CD14-positive monocyte (primary cell): ENCODE results near the gene MAP2K7. TPM values are rescaled to one million over a fixed set of nuclear protein-coding genes. Genes with fewer than 3 reads are reported as not detected.
"Not testable (repeated sequence)": the region's sequence is repeated elsewhere in the genome, so short reads cannot be mapped to it uniquely, and the experiment has no call there.

Experiments used
- DNase-seq, 3 donors: peaks; one replicate each; pipeline ENCODE4 v3.0.0-alpha.2; 2011 to 2022
- H2AFZ ChIP-seq: 2 replicates; pipeline ENCODE4 v1.6.0; 2012; ENCODE audit warnings: mild to moderate bottlenecking, low read depth, low read length, inconsistent platforms; ENCODE audit not compliant: insufficient read depth, poor library complexity, severe bottlenecking
- H3K27ac ChIP-seq, 2 donors: 1 replicate in 1 of 2; 2 replicates in 1 of 2; pipeline ENCODE4 v1.5.1; 2012 to 2013; ENCODE audit warnings: low read length in 2 of 2, control low read depth in 1 of 2, inconsistent platforms in 1 of 2, low read depth in 1 of 2, mild to moderate bottlenecking in 1 of 2
- H3K27me3 ChIP-seq, 2 donors: one replicate each; pipeline versions ENCODE4 v1.6.0 to v1.6.1; 2011 to 2013; ENCODE audit warnings: low read length in 2 of 2; ENCODE audit not compliant: control insufficient read depth in 2 of 2, insufficient read depth in 2 of 2
- H3K36me3 ChIP-seq, 2 donors: replicated peaks in 1 of 2; 1 replicate in 1 of 2; 2 replicates in 1 of 2; pipeline versions ENCODE4 v1.5.1 to v1.6.1; 2012 to 2013; ENCODE audit warnings: low read length in 2 of 2, control low read depth in 1 of 2, inconsistent platforms in 1 of 2, mild to moderate bottlenecking in 1 of 2; ENCODE audit not compliant: insufficient read depth in 2 of 2, control insufficient read depth in 1 of 2
- H3K4me1 ChIP-seq, 2 donors: 1 replicate in 1 of 2; 2 replicates in 1 of 2; pipeline versions ENCODE4 v1.5.1 to v1.6.1; 2012 to 2013; ENCODE audit warnings: low read length in 2 of 2, control low read depth in 1 of 2, inconsistent platforms in 1 of 2, mild to moderate bottlenecking in 1 of 2, moderate library complexity in 1 of 2; ENCODE audit not compliant: insufficient read depth in 2 of 2, control insufficient read depth in 1 of 2
- H3K4me2 ChIP-seq: replicated peaks from 2 replicates; pipeline ENCODE3; 2012; ENCODE audit warnings: low read length, moderate library complexity, mild to moderate bottlenecking; ENCODE audit not compliant: poor library complexity, severe bottlenecking; ENCODE audit errors: extremely low read depth
- H3K4me3 ChIP-seq, 3 experiments: fragments of 200-600 bp in 1 of 3; sonication (generic) in 1 of 3; replicated peaks in 1 of 3; 1 replicate in 2 of 3; 2 replicates in 1 of 3; pipeline ENCODE4 v1.5.1; 2011 to 2013; ENCODE audit warnings: low read length in 3 of 3, mild to moderate bottlenecking in 3 of 3, control low read depth in 2 of 3, low read depth in 2 of 3, inconsistent platforms in 1 of 3, moderate library complexity in 1 of 3
- H3K79me2 ChIP-seq: 2 replicates; pipeline ENCODE4 v1.6.0; 2012; ENCODE audit warnings: mild to moderate bottlenecking, control low read depth, inconsistent platforms, low read length, moderate library complexity; ENCODE audit not compliant: insufficient read depth
- H3K9ac ChIP-seq: 2 replicates; pipeline ENCODE4 v1.6.0; 2017; ENCODE audit warnings: low read length, mild to moderate bottlenecking; ENCODE audit not compliant: insufficient read depth, poor library complexity, severe bottlenecking
- H3K9me3 ChIP-seq, 2 donors: replicated peaks in 1 of 2; 1 replicate in 1 of 2; 2 replicates in 1 of 2; pipeline versions ENCODE4 v1.5.1 to v1.6.1; 2012 to 2013; ENCODE audit warnings: low read length in 2 of 2, control low read depth in 1 of 2; ENCODE audit not compliant: control insufficient read depth in 1 of 2, insufficient read depth in 1 of 2
- H4K20me1 ChIP-seq: 2 replicates; pipeline ENCODE4 v1.6.0; 2012; ENCODE audit warnings: mild to moderate bottlenecking, low read length, control low read depth, moderate library complexity; ENCODE audit not compliant: insufficient read depth
- H3K27ac Mint-ChIP-seq, 7 donors: one replicate each; pipeline ENCODE4 v1.8.0; 2020; ENCODE audit warnings: mild to moderate bottlenecking in 7 of 7, mixed read lengths in 7 of 7, moderate library complexity in 6 of 7, inconsistent platforms in 2 of 7
- H3K27me3 Mint-ChIP-seq, 3 donors: one replicate each; pipeline ENCODE4 v1.8.0; 2021 to 2022; ENCODE audit warnings: low read depth in 3 of 3, mild to moderate bottlenecking in 3 of 3, mixed read lengths in 3 of 3, moderate library complexity in 3 of 3, inconsistent platforms in 1 of 3
- H3K36me3 Mint-ChIP-seq, 2 donors: one replicate each; pipeline ENCODE4 v1.8.0; 2020; ENCODE audit warnings: mixed read lengths in 2 of 2, inconsistent platforms in 1 of 2, mild to moderate bottlenecking in 1 of 2
- H3K4me1 Mint-ChIP-seq: one replicate; pipeline ENCODE4 v1.8.0; 2020; ENCODE audit warnings: mild to moderate bottlenecking, mixed read lengths
- H3K4me3 Mint-ChIP-seq, 2 donors: one replicate each; pipeline ENCODE4 v1.8.0; 2020; ENCODE audit warnings: mild to moderate bottlenecking in 2 of 2, mixed read lengths in 2 of 2, moderate library complexity in 1 of 2
- H3K9me3 Mint-ChIP-seq, 7 donors: one replicate each; pipeline ENCODE4 v1.8.0; 2020 to 2022; ENCODE audit warnings: mixed read lengths in 7 of 7, mild to moderate bottlenecking in 6 of 7, moderate library complexity in 6 of 7, inconsistent platforms in 2 of 7
- CTCF ChIP-seq: fragments of 200-600 bp; IDR thresholded peaks from one replicate; pipeline ENCODE4 v1.8.0; 2022; ENCODE audit warnings: antibody characterized with exemption, mild to moderate bottlenecking
- WGBS: methylation state at CpG from one replicate; pipeline ENCODE4 v1.1.5; 2013; ENCODE audit warnings: missing lambda C conversion rate; ENCODE audit not compliant: insufficient coverage; 5-methylcytosine and 5-hydroxymethylcytosine counted together
- intact Hi-C, 2 donors: fragments of 100-400 bp; cut with micrococcal nuclease; formaldehyde crosslinking; loops; one replicate each; pipeline versions ENCODE4 v1.15.0 to v1.15.1; 2023
- polyA plus RNA-seq, 3 donors: library from polyadenylated mRNA; depleted of rRNA in 1 of 3; unstranded in 2 of 3; stranded (reverse) in 1 of 3; fragments of 300-500 nt in 2 of 3; fragments of >200 nt in 1 of 3; fragmentation: Illumina TruSeq in 2 of 3; gene quantifications; 1 replicate in 2 of 3; 2 replicates in 1 of 3; pipeline ENCODE4 v1.2.3, GENCODE V29; 2012 to 2021

The MAP2K7 gene
- polyA plus RNA-seq, 3 donors: 0.92 to 39.5 (median 1.5) TPM

- H3K36me3 Mint-ChIP-seq: peaks cover 37 to 64% of the 10 kb centered on the region in 2 donors
- peaks cover 0 to 1% (median 1%) of the 10 kb centered on the region in 3 donors for H3K27me3 Mint-ChIP-seq
- H3K27ac Mint-ChIP-seq: no peak overlapping the region
- Histone ChIP-seq H4K20me1 (no peaks in the 10 kb centered on the region), H2AFZ (no peak overlapping the region), H3K79me2 (no peaks in the 10 kb centered on the region), H3K4me2 (no peak overlapping the region), H3K9me3 (no peaks in the 10 kb centered on the region), H3K27me3 (no peaks in the 10 kb centered on the region), H3K9ac (no peak overlapping the region), H3K4me3 (no peak overlapping the region), H3K4me1 (no peaks in the 10 kb centered on the region), H3K27ac (no peak overlapping the region), H3K36me3 (peaks cover 39 to 58% of the 10 kb centered on the region in 2 donors)
- no peak for DNase-seq
- H3K4me1 Mint-ChIP-seq: peaks cover 3% of the 10 kb centered on the region
- 8% methylated on average over 3 of the region's 6 CpGs for WGBS
- TF ChIP-seq CTCF: no peak
- intact Hi-C loops: no loop called here
- H3K9me3 Mint-ChIP-seq: peaks cover 0 to 1% (median 0%) of the 10 kb centered on the region in 7 donors
- H3K4me3 Mint-ChIP-seq: no peak overlapping the region
Observed at GRCh38 chr19:7959211-7959610, 55.5 kb downstream of the MAP2K7 start.

- H3K27me3 Mint-ChIP-seq, H3K27ac ChIP-seq, H3K4me1 Mint-ChIP-seq, H3K9ac ChIP-seq, H3K9me3 Mint-ChIP-seq, H3K4me3 ChIP-seq, DNase-seq, H3K9me3 ChIP-seq, H2AFZ ChIP-seq, H3K27ac Mint-ChIP-seq, H3K27me3 ChIP-seq, H3K4me2 ChIP-seq, H3K4me3 Mint-ChIP-seq, H3K79me2 ChIP-seq, H3K4me1 ChIP-seq, H4K20me1 ChIP-seq: not testable (repeated sequence)
- peaks cover 45 to 79% of the 10 kb centered on the region in 2 donors for H3K36me3 Mint-ChIP-seq
- WGBS: 94% methylated on average over 2 of the region's 4 CpGs
- peaks cover 54 to 76% of the 10 kb centered on the region in 2 donors for H3K36me3 ChIP-seq
- intact Hi-C loops: loop anchor here in 1 of 2 donors (10.0 kb wide), 1 partner anchor 194 kb away; no protein-coding TSS in a partner anchor
Observed at GRCh38 chr19:7961082-7961481, 57.4 kb downstream of the MAP2K7 start.
